ENCODE measurements around the gene GTF3C4. TPM values are rescaled to one million over a fixed set of nuclear protein-coding genes. Genes with fewer than 3 reads are reported as not detected.

GTF3C4 gene
- total RNA-seq, 2 experiments from 2014 or later, result 16.2 to 16.4 TPM

DNA sequence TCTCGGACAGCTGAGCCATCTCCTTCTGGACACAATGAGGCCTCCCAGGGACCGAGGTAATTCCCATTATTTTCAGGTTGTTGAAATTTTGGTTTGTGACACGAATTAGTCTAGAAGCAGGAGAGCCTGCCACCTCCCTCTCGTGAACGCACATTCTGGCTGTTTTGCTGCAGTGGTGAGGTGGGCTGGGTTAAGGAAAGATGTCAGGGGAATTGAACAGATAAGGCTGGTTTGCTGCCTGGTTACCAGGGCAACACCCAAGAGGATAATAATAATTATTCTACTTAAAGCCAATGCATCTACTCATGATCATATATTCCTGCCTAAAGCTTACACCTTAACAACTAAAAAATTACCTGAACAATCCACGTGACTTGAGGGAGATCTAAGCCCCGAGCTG, 38.6 kb upstream of the GTF3C4 start:
- no peak overlapping the region for H3K27ac Mint-ChIP-seq
- no peaks in the 10 kb centered on the region for H3K9me3 Mint-ChIP-seq
- H3K4me1 Mint-ChIP-seq (ENCODE audit: low read depth), result no peaks in the 10 kb centered on the region
- no peaks in the 10 kb centered on the region for H3K27me3 Mint-ChIP-seq
- ATAC-seq (no peak), DNase-seq (no peak)
- ChIA-PET POLR2A (interaction anchor here (0.9 to 1.5 kb wide), 2 partner anchors 9 to 27 kb away, joined by 3 read pairs; no protein-coding TSS in a partner anchor), CTCF (interaction anchor here (0.6 kb wide), 1 partner anchor 18 kb away, joined by 3 read pairs; no protein-coding TSS in a partner anchor)
- no peak for TF ChIP-seq CTCF (IDR thresholded peaks at IDR 0.05)
- H3K4me3 Mint-ChIP-seq, result no peak overlapping the region
- intact Hi-C loops (cut with micrococcal nuclease), result no loop called here
- H3K36me3 Mint-ChIP-seq (ENCODE audit: low read depth), result peaks cover 48% of the 10 kb centered on the region

DNA sequence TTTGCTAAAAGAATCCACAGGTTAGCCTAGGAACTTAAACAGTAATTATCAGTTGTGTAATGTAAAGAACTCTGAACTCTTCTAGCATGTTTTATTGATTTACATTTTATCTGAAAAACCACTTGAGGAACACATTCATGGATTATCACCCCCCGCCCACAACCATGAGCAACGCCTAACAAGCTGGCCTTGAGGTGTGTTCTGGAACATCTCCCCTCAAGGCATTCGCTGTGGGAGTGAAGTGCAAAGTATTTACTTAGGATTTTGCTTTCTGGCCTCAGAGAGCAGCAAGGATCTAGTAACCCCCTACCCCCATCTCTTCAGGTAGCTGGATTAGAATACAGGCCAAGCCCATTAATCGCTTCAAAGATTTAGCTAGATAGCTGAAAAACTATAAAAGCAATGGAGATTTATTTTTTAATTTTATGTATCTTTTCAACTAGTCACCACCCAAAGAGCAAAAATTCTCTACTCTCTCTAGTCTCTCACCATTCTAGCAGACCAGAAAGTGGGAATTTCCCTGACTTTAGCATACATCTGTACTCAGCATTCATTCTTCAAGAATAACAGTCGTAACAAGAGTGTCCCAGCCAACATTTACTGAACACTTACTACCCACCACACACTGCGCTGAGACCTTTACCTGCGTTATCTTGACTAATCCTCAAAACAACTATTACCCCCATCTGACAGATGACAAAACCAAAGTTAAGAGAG, 37.7 kb upstream of the GTF3C4 start:
- H3K27me3 Mint-ChIP-seq, result no peaks in the 10 kb centered on the region

GRCh38 chr9:132634327-132634726, 35.9 kb upstream of the GTF3C4 start:
- POLR2A ChIA-PET, result no interaction called here
- ATAC-seq, result no peak
- Mint-ChIP-seq H3K4me3 (no peak overlapping the region), H3K27ac (no peak overlapping the region), H3K9me3 (no peaks in the 10 kb centered on the region), H3K27me3 (no peaks in the 10 kb centered on the region), H3K4me1 (ENCODE audit: low read depth) (no peaks in the 10 kb centered on the region), H3K36me3 (ENCODE audit: low read depth) (peaks cover 41% of the 10 kb centered on the region)
- intact Hi-C loops (cut with micrococcal nuclease), result no loop called here
- DNase-seq, result no peak
- CTCF ChIA-PET, result no interaction called here
- TF ChIP-seq CTCF (IDR thresholded peaks at IDR 0.05), result no peak

More for the DNA sequence above, 37.7 kb upstream of the GTF3C4 start:
- ChIA-PET POLR2A (interaction anchor here (0.9 to 1.5 kb wide), 2 partner anchors 10 to 26 kb away, joined by 3 read pairs; no protein-coding TSS in a partner anchor), CTCF (interaction anchor here (0.6 to 1.3 kb wide), 3 partner anchors 11 to 373 kb away, joined by 3 to 4 read pairs (median 3); no protein-coding TSS in a partner anchor)
- peaks cover 44% of the 10 kb centered on the region for H3K36me3 Mint-ChIP-seq (ENCODE audit: low read depth)
- DNase-seq (no peak), ATAC-seq (no peak)
- H3K4me3 Mint-ChIP-seq, result no peak overlapping the region
- no peaks in the 10 kb centered on the region for H3K4me1 Mint-ChIP-seq (ENCODE audit: low read depth)
- intact Hi-C loops (cut with micrococcal nuclease), result no loop called here
- no peak for TF ChIP-seq CTCF (IDR thresholded peaks at IDR 0.05)
- no peaks in the 10 kb centered on the region for H3K9me3 Mint-ChIP-seq
- no peak overlapping the region for H3K27ac Mint-ChIP-seq

GRCh38 chr9:132637351-132637750, 32.9 kb upstream of the GTF3C4 start:
- intact Hi-C loops (cut with micrococcal nuclease), result no loop called here
- CTCF ChIA-PET, result interaction anchor here (0.6 to 1.7 kb wide), 2 partner anchors 14 to 61 kb away, joined by 3 to 5 read pairs; no protein-coding TSS in a partner anchor
- no peak overlapping the region for H3K4me3 Mint-ChIP-seq
- H3K4me1 Mint-ChIP-seq (ENCODE audit: low read depth), result no peaks in the 10 kb centered on the region
- no peaks in the 10 kb centered on the region for H3K27me3 Mint-ChIP-seq
- POLR2A ChIA-PET, result no interaction called here
- peaks cover 29% of the 10 kb centered on the region for H3K36me3 Mint-ChIP-seq (ENCODE audit: low read depth)
- no peak overlapping the region for H3K27ac Mint-ChIP-seq
- TF ChIP-seq CTCF (IDR thresholded peaks at IDR 0.05), result no peak
- H3K9me3 Mint-ChIP-seq, result no peaks in the 10 kb centered on the region
- DNase-seq, result no peak
- no peak for ATAC-seq

GRCh38 chr9:132637801-132638200, 32.5 kb upstream of the GTF3C4 start:
- CTCF ChIA-PET, result interaction anchor here (1.7 kb wide), 1 partner anchor 14 kb away, joined by 5 read pairs; no protein-coding TSS in a partner anchor
- Mint-ChIP-seq H3K36me3 (ENCODE audit: low read depth) (peaks cover 28% of the 10 kb centered on the region), H3K27me3 (no peaks in the 10 kb centered on the region), H3K27ac (no peak overlapping the region), H3K4me1 (ENCODE audit: low read depth) (no peaks in the 10 kb centered on the region), H3K4me3 (no peak overlapping the region), H3K9me3 (no peaks in the 10 kb centered on the region)
- intact Hi-C loops (cut with micrococcal nuclease), result no loop called here
- ATAC-seq (no peak), DNase-seq (no peak)
- no peak for TF ChIP-seq CTCF (IDR thresholded peaks at IDR 0.05)
- POLR2A ChIA-PET, result no interaction called here

Measured in activated CD8-positive, alpha-beta T cell treated with anti-CD3 and anti-CD28 coated beads for 36 hours (primary cell).